Kidney tubule cell (primary cell): ENCODE results near the gene FCRL6.

Source experiments
- DNase-seq: peaks from one replicate; pipeline ENCODE4 v3.0.0-alpha.2; 2018; ENCODE audit warnings: low spot score

The FCRL6 gene, protein sequence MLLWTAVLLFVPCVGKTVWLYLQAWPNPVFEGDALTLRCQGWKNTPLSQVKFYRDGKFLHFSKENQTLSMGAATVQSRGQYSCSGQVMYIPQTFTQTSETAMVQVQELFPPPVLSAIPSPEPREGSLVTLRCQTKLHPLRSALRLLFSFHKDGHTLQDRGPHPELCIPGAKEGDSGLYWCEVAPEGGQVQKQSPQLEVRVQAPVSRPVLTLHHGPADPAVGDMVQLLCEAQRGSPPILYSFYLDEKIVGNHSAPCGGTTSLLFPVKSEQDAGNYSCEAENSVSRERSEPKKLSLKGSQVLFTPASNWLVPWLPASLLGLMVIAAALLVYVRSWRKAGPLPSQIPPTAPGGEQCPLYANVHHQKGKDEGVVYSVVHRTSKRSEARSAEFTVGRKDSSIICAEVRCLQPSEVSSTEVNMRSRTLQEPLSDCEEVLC

DNA sequence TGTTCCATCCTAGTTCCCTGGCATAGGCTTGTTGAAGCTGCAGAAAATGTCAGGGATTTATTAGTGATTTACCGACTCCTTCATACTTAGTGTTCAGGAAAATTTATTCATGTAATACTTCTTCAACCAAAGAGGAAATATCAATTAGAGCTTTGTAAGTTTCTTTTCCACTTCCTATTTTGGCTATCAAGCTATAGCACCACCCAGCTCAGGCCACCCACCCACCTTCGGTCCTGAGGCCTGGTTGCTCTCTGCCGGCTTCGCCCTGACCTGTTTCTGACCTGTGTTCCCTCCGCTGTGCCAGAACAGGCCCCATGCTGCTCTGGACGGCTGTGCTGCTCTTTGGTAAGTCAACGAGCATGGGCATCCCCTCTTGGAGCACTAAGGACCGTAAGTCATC lies at the start of gene FCRL6:
Gene FCRL6, plus strand, starts transcription at position 250 of the 400 bp plus-strand sequence. Its CDS starts 65 bp downstream, at position 315.
- DNase-seq = no peak

DNA sequence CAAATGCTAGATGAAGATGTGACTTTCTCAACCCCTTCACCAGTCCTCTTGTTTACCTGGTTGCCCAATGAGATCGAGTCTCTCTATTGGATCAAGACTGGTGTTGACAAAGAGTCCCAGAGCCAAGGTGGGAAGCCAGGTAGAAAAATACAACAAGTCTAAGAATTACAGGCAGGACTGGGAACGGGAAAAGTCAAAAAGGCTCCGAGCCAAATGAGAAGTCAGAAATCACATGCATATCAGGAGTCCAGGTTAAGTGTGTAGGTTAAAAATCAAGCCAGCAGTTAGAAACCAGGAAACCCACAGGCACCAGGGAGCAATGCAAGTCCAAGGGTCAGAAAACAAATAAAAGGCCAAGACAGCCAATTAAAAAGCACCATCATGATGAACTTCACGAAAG lies 48.8 kb upstream of the FCRL6 start:
- DNase-seq = peak; percentile 12

DNA sequence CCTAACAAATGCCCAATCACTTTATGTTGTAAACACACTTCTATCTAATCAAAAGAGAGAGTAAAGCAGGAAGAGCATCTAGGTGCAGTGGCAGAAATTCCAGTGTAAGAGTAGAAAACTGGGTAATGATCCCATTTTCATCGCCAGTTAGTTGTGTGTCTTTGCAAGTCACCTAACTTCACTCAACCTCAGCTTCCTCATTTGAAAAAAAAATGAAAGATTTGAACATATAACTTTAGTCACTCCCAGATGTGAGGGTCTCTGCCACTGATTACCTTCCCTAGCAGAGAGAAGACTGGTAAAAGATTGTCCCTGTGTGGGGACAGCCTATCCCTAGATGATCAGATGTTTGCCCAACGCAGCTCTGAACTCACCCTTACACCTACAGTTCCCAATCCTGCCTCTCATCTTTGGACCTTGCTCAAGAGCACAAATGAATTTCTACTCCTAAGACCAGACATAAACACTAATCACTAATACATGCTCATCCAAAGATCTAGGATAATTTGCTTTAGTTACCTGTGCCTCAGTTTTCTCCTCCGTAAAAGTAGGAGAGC lies 46.6 kb upstream of the FCRL6 start:
- DNase-seq = no peak

DNA sequence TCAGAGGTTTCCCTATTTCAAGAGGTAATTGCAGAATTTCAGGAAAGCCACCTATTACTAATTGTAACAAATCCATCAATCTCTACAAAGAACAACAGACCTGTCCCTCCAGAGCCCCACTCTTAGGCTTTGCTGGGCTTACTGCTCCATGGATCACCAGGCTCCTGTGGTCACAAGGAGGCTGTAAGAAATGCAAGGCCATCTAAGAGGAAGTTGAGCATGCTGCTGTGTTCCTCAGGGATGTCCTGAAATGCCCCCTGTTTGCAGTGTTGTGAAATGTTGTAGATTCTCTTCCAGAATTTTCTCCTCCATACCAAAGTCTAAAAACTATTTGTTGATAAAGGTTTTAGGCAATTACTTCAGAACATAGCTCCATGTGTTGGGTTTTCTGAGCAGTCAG lies 45.8 kb upstream of the FCRL6 start:
- no peak for DNase-seq

DNA sequence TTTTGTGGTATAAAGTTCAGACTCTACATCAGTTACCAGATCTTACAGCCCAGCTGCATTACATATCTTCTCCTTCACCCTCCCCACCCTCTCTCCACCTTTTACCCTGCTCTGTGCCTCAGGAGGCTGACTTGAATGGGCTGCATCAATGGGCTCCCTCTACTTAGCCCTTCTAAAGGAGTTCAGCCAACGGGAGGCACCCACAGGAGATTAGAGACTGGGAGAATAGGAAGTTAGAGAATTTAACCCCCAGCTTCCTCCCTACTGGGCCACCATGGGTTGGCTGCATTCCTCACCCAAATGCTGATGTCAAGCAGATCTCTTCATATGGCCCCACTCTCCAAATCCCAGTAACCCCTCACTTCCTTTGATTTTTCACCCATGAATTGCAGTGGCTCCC lies 38.5 kb upstream of the FCRL6 start:
- DNase-seq = no peak

DNA sequence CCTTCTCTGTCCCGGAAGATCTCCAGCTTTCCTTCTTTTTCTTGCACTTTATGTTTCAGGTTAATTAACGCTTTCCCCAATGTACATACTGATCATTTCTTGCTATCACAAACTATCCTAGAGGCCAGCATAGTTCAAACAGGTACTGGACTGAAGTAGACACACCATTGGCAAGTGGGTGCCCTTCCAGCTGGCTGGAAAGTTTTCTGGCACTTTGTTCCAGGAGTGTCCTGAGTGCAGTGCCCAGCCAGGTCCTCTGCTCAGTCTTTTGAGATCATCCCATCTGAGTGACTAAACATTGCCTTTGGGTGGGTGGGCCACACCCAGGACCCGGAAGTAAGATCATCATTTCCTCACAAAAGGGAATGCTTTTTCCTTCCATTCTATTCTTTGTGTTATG lies 36.4 kb upstream of the FCRL6 start:
- DNase-seq = no peak

DNA sequence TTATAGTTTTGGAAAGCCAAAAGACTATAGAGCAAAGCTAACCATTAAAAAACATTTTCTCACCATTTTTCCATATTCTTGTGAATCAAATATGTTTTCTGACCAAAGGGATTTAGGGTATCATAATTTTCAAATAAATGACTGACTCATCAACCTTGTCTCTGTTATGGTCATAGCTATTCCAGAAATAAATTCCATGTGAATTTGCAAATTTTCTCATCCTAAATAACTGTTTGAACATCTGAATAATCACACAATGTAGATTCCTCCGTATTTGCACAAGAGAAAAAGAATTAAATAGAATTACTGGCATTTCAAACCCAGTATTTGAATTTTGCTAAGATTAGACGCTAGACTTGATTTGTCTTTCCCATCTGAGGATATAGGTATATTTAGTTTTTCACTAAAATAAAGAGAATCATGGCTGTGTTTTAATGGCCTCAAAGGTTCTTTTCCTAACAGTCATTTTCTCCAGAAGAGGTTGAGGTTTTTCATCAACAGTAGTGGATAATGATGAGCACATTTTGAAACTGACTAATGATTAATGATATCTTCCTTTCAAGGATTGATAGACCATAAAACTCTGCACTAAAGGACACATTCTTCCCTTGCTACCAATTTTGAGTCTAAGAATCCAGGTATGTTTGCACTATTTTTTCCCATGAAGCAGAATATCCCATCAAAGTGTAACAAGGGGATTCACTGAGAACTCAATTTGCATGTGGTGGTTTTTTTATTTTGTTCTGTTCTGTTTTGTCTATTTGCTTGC lies 30.8 kb upstream of the FCRL6 start:
- peak; percentile 50 for DNase-seq

DNA sequence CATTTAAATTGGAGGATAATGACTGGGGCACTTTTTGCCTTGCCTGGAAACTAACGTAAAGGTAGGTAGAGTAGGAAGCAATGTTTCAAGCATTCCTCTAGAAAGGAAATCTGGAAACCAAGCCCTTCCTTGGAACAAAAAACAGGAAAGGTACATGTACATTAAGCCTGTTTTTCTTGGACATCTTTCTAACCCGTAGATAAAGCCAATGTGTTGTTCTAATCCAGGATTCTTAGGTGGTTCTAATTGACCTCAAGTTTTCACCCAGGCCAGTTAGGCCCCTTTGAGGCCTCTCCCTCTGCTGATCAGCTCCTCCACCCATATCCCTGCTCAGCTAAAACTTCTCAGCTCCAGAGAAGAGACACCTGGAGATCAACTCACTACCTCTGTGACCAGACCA lies 27.7 kb upstream of the FCRL6 start:
- no peak for DNase-seq

DNA sequence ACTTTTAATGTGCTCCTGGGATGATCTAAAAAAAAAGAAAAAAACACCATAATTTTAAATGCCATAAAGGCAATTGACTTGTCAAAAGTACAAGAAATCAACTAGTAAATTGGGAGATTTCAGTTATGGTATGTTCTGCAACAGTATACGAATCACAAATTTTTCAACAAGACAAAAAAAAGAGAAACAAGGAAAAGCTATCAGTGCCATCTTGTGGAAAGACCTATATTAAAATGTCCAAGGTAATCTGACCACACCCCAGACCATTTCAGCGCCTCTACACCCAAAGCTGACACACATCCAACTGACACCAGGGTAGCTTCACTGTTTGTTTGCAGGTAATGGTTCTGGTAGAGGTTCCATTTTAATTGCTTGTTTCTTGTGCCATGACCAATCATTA lies 26.4 kb upstream of the FCRL6 start:
- DNase-seq = no peak

DNA sequence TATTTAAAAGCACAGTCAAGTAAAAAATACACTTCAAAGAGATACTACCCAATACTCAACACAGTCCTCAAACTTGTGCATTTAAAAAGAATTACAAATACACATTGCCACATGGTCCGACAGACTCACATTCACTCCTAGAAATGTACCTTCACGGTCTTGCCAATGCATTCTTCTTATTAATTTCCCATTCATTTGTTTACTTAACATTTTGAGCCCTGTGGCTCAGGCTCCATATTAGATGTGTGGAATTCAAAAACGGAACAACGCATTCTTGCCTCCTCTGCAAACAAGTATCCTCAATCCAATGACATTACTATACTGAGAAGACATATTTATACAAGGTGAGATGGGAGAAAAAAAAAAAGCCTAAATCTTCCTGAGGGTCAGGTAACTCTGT lies 23.9 kb upstream of the FCRL6 start:
- DNase-seq = no peak

DNA sequence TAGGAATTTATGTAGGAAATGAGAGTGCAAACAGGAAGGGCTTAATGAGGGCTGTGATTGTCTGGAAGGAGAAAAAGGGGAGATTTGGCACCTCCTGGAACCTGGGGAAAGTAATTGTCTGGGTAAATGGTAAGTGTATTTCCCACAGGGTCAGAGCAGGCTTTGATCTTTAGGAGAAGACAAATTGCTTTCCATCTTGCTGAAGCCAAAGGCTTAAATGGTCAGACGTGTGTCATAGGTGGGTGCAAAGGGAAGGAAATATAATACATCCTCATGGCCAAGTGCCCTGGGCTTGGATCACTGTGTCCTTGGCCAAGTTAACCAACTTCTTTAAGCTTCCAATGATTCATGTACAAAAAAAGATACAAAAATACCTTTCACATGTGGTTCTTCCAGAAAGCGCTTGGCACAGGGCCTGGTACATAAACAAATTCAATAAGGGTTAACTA lies 22.7 kb upstream of the FCRL6 start:
- DNase-seq = no peak

DNA sequence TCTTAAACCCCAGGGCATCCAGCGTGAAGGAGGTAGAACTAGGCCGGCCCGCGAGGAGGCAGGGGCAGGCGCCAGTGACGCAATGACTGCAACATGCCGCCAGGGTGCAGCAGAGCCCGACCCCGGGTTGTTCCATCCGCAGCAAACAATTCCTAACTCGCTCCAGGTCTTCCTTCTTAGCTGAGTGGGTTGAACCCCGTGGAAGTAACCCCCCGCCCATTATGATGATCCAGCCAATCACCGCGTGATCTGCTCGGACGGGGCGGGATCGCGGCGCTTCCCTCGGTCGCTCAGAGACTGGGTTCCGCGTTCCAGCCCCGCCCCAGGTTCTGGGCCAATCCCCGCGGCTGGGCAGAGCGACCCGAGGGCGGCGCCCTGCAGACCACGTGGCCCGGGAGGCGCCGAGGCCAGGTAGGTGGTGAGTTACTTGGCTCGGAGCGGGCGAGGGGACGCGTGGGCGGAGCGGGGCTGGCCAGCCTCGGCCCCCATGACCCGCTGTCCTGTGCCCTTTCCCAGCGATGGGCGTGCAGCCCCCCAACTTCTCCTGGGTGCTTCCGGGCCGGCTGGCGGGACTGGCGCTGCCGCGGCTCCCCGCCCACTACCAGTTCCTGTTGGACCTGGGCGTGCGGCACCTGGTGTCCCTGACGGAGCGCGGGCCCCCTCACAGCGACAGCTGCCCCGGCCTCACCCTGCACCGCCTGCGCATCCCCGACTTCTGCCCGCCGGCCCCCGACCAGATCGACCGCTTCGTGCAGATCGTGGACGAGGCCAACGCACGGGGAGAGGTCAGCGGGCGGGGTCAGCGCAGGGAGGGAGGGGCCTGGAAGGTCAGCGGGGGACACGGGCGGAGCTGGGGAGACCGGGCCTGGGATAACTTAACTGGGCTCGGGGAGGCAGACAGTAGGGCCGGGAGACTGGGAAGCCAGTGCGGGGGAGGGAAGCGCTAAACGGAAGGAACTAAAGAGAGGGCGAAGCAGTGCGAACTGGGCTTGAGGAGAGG lies 21.3 kb upstream of the FCRL6 start, which contains the start of gene DUSP23:
Gene DUSP23, plus strand, starts transcription at position 380 of the 1,000 bp plus-strand sequence. Its CDS starts 139 bp downstream, at position 519.
- DNase-seq = peak; percentile 99

DNA sequence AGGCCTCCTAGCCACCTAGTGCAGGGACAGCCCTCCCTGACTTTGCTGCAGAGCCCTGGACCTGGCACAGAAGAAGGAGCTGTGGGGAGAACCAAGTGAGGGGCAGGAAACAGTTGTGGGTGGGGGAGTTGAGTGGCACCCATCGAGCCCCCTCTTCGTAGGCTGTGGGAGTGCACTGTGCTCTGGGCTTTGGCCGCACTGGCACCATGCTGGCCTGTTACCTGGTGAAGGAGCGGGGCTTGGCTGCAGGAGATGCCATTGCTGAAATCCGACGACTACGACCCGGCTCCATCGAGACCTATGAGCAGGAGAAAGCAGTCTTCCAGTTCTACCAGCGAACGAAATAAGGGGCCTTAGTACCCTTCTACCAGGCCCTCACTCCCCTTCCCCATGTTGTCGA lies 20.2 kb upstream of the FCRL6 start:
- DNase-seq = no peak

DNA sequence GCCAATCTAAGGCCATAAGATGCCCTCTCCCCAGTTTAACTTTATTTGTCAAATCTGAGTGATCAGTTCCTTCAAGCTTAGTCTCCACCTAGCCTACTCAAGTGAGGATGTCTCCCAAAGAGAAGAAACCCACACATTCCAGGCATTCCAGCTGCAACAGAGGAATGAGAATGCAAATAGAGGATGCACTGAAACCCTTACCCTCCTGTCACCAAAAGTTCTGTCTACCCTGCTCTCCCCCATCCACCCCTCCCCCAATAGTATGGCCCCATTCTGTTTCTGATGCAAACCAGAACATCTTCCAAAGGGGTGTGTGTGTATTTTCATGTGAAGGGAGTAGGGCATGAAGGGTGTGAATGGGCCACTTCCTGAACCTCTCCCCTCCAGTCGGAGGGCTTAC lies 18.4 kb upstream of the FCRL6 start:
- DNase-seq = peak; percentile 33

DNA sequence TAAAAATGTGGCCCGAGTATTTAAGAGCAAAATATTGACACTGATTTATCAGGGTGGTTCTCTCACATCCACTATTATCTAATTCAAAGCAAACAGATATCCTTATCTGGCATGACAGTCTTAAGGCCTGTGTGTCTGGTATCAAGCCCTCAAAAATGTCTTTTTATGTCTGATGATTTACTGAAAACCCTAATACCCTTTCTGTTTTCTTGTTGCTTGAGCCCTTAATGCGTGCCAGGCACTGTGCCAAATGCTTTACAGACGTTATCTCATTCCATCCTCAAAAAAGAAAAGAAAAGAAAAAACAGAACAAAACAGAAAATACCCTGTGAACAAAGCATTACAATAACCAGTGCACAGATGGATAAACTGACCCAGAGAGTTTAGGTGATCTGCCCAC lies 15.7 kb upstream of the FCRL6 start:
- no peak for DNase-seq

DNA sequence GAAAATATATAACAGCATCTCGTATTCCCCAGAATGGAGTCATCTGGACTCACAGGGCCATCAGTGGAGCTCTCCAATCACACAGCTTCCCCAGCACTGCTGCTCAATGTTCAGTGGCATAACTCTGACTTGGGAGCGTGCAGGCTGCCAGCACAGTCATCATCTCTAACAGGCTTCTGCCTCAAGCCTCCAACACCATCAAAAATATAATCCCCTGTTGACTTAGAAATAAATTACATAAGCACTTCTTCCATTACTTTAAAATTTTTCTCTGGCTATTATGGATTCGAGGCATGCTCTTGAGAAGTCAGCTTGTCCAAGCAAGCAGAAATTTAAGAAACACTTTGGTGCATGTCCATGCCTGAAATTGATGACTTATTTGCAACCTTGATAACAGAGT lies 15.2 kb upstream of the FCRL6 start:
- DNase-seq = no peak

DNA sequence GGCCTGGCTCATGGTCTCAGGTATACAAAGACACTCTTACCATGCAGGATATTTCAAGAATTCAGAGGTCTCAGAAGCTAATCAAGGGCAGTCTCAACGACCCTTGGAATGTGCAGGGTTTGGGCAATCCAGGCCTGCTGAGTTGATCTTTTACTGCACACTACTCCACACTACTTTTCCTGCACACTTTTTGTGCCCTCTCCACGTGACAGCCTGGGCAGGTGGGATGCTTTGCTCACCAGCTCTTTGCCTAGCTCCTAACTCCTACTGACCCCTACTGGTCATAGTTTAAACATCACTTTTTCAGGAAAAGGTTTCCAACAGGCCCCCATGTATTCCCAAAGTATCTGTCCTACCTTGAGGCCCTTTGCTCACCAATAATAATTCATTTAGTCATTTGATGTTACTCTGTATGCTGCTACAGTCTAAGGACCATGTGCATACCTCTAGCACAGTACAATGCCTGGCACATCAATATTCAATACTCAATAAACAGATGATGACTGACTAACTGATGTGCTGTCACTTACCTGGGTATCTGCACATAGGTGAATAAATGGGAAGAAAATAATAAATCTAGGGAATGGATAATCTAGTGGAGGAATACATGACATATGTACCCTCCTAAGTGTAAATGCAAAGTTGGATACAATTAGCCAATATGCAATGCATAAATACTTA lies 11.8 kb upstream of the FCRL6 start:
- peak; percentile 45 for DNase-seq

DNA sequence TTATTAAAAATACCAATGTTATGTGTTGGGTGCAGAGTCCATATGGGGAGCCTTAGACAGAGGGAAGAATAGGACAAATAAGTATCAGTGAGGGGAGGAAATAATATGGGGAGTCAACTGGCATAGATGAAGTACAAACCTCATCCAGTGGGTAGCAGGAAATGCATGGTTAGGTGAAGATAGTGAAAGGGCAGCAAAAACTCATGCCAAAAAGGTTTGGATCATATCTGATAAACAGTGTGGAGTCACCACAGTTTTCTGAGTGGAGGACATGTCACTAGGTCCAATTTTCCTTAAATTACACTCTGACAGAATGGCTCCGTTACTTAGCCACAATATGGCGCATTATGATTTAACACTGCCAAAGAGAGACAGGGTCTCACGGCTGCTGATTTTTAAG lies 11.1 kb upstream of the FCRL6 start:
- DNase-seq = no peak

DNA sequence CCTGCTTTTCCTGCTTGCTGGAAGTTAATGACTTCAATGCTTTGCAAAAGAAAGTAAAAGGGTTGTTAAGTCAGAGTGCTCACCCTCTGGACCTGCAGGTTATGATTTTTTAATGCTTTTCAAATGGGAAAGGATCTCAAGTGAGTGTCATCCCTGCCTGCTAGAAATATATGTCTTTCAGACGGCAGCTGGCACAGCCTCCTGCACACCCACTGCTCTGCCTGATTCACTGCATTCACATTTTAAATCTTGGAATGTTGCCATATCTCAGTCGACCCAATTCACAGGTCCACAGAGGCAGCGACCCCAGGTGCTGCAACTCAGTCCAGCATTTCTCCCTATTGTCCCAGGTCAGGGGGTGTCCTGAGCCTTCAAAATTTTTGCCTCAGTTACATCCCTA lies 10.7 kb upstream of the FCRL6 start:
- DNase-seq = no peak

DNA sequence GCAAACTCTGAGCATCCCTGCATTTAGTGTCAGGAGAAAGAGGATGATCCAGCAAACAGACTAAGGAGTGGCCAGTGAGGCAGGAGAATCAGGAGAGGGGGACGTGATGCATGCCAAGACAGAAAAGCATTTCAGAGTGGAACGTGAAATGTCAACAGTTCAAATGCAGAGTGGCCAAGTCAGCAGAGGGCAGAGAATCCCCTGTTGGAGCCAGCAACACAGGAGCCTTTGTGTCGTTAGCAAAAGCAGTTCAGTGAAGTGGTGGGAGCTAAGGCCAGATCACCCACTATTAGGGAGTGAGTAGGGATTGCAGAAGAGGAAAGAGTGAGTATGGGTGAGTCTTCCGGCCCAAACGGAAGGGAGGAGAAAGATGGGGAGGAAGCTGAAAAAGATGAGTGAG lies 6.6 kb upstream of the FCRL6 start:
- no peak for DNase-seq

DNA sequence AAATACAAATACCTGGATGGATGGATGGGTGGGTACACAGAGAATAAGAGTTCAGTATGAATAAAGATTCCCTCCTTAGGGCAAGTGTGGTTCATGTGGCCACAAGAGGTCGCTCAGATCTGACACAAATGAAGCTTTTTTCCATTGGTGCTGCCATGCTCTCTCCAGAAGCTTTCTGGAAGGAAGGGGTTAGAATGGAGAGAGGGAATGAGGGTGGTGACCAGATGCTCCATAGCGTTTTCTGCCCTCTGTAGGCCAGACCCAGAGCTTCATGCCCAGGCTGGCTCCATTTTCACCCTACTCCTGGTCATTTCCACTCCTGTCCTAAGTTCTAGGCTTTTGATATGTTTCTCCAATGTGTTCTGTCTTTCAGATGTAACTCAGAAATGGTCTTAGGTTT lies 3.3 kb upstream of the FCRL6 start:
- DNase-seq = peak; percentile 82
